NCI-H2107 (cell line): Measurements from ENCODE around the gene UCN2.
"Not testable (repeated sequence)": the region's sequence is repeated elsewhere in the genome, so short reads cannot be mapped to it uniquely, and the experiment has no call there.

Experiments used
- DNase-seq: peaks from one replicate; lab custom pipeline; 2025; lab: John Stamatoyannopoulos, UW

UCN2 gene

GRCh38 chr3:48561045-48561736 is 2.4 kb downstream of the UCN2 start:
- DNase-seq: no peak

GRCh38 chr3:48560648-48561018 is 2.9 kb downstream of the UCN2 start:
- DNase-seq: no peak

- no peak for DNase-seq
Observed at GRCh38 chr3:48558493-48559134, 5.0 kb downstream of the UCN2 start.

- peak; percentile 90 for DNase-seq
Observed at GRCh38 chr3:48556796-48557626, 6.6 kb downstream of the UCN2 start, which contains the start of gene PFKFB4. PFKFB4 (minus strand) TSS chr3:48556803; CDS start chr3:48556777, 26 bp downstream.

- DNase-seq: no peak
Observed at GRCh38 chr3:48555949-48556795, 7.4 kb downstream of the UCN2 start.

GRCh38 chr3:48555231-48555948 is 8.2 kb downstream of the UCN2 start:
- DNase-seq: no peak

- DNase-seq: no peak
Observed at GRCh38 chr3:48553886-48554845, 9.4 kb downstream of the UCN2 start.

- no peak for DNase-seq
Observed at GRCh38 chr3:48553361-48553760, 10.2 kb downstream of the UCN2 start.

- no peak for DNase-seq
Observed at GRCh38 chr3:48552111-48552951, 11.2 kb downstream of the UCN2 start.

GRCh38 chr3:48551651-48552050 is 11.9 kb downstream of the UCN2 start:
- DNase-seq: not testable (repeated sequence)

- DNase-seq: no peak
Observed at GRCh38 chr3:48548729-48549705, 14.6 kb downstream of the UCN2 start.

- no peak for DNase-seq
Observed at GRCh38 chr3:48548126-48548525, 15.5 kb downstream of the UCN2 start.

GRCh38 chr3:48546203-48546829 is 17.3 kb downstream of the UCN2 start:
- DNase-seq: no peak

- no peak for DNase-seq
Observed at GRCh38 chr3:48544141-48544540, 19.4 kb downstream of the UCN2 start.

- no peak for DNase-seq
Observed at GRCh38 chr3:48543271-48543866, 20.2 kb downstream of the UCN2 start.

- DNase-seq: no peak
Observed at GRCh38 chr3:48538451-48538850, 25.1 kb downstream of the UCN2 start.

GRCh38 chr3:48536785-48537184 is 26.8 kb downstream of the UCN2 start:
- no peak for DNase-seq
